K562 treated with DMSO at 1 percent for 12 hours (cell line): Measurements from ENCODE around the gene PPP1R13B. TPM values are rescaled to one million over a fixed set of nuclear protein-coding genes. Genes with fewer than 3 reads are reported as not detected.

Experiments used
- total RNA-seq: library from RNA; unstranded; fragments of 300-600 nt; gene quantifications from 2 replicates; pipeline ENCODE4 v1.2.3, GENCODE V29; 2022; ENCODE audit not compliant: insufficient read depth

PPP1R13B gene, protein sequence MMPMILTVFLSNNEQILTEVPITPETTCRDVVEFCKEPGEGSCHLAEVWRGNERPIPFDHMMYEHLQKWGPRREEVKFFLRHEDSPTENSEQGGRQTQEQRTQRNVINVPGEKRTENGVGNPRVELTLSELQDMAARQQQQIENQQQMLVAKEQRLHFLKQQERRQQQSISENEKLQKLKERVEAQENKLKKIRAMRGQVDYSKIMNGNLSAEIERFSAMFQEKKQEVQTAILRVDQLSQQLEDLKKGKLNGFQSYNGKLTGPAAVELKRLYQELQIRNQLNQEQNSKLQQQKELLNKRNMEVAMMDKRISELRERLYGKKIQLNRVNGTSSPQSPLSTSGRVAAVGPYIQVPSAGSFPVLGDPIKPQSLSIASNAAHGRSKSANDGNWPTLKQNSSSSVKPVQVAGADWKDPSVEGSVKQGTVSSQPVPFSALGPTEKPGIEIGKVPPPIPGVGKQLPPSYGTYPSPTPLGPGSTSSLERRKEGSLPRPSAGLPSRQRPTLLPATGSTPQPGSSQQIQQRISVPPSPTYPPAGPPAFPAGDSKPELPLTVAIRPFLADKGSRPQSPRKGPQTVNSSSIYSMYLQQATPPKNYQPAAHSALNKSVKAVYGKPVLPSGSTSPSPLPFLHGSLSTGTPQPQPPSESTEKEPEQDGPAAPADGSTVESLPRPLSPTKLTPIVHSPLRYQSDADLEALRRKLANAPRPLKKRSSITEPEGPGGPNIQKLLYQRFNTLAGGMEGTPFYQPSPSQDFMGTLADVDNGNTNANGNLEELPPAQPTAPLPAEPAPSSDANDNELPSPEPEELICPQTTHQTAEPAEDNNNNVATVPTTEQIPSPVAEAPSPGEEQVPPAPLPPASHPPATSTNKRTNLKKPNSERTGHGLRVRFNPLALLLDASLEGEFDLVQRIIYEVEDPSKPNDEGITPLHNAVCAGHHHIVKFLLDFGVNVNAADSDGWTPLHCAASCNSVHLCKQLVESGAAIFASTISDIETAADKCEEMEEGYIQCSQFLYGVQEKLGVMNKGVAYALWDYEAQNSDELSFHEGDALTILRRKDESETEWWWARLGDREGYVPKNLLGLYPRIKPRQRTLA
- 2.3 and 3.0 TPM in 2 replicates for total RNA-seq

DNA sequence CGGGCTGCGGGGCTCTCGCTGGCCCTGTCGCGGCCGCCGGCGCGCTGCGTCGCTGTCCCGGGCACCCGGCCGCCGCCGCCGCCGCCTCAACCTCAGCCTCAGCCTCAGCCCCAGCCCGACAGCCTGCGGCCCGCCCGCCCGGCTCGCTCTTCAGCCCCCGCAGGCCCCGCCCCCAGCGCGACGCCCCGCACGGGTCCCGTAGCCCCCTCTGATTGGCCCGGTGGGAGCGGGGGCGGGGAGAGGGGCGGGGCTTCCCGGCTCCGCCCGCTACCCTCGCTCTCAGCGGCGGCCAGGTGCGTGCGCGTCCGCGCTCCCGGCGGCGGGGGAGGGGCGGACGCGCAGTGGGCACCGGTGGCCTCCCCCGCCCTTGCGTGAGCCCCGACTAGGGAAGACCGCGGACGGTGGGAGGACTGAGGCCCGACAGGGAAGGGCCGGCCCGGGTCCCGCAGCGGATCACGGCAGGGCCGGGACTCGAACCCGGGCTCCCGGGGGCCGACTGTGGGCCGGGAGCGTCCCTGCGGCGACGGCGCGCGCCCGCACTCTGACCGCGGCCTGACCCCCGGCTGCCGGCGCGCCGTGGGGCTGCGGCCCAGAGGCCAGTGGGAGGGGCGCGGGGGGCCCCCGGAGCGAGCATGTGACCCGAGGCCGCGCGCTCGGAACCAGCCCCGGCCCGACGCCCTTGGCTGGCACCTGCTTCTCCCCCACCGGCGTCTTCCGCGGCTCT is at the start of gene PPP1R13B:
Gene PPP1R13B (minus strand): TSS at position 125 of the 724 bp plus-strand sequence. CDS start 268 bp downstream, outside the sequence.

DNA sequence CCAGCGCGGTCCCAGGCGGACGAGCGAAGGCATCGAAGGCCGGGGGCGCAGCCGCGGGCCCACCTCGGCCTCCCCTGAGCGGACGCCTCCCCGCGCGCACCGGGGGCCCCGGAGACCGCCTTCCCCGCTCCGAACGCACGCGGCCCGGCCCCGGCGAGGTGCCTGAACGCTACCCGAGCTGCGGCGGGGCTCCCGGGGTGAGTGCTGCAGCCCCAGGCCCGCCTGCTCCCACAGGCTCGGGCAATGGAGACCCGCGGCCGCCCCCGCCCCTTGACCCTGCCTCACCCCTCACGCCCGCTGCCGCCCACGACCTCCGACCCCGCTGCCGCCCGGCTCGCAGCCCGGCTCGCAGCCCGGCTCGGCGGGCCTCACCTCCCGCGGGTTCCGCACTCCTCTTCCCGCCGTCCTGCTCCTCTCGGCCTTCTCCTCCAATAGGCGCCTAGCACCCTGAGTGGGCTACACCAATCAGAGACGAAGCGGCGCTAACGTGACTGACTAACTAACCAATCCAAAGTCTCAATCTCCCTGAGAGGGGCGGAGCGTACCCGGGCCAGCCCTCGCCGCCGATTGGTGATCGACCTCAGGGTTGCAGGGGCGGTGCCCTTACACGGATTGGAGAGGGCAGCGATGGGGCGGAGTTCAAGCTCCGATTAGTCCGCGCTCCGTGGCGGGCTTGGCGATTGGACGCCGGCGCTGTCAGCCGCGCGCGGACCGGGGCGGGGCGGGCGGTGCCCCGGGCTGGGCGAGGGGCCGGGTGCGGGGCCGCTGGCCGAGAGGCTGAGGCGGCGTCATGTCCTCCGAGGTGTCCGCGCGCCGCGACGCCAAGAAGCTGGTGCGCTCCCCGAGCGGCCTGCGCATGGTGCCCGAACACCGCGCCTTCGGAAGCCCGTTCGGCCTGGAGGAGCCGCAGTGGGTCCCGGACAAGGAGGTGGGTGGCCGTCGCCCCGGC is 132.0 kb downstream of the PPP1R13B start, which contains the start of the genes XRCC3 and ZFYVE21:
Gene XRCC3 (minus strand): TSS at position 400 of the 949 bp plus-strand sequence. CDS start 4,364 bp downstream, outside the sequence.
Gene ZFYVE21 (plus strand): TSS at position 759 of the 949 bp plus-strand sequence. CDS start 32 bp downstream, at position 791.

Other genes with a start within 250 kb of the PPP1R13B start
- gene KLC1, start 218.4 kb downstream of the PPP1R13B start, total RNA-seq, result 68.2 and 148 TPM in 2 replicates
- gene XRCC3, start 132.1 kb downstream of the PPP1R13B start, total RNA-seq, result 22.9 and 23.2 TPM in 2 replicates
- 12.5 and 21.2 TPM in 2 replicates for gene ZFYVE21, start 131.8 kb downstream of the PPP1R13B start, total RNA-seq
- gene TDRD9, start 80.9 kb upstream of the PPP1R13B start, total RNA-seq, result not detected in 2 replicates
- not detected in 2 replicates for gene RD3L, start 95.0 kb upstream of the PPP1R13B start, total RNA-seq
- gene ASPG, start 238.1 kb upstream of the PPP1R13B start, total RNA-seq, result not detected in 2 replicates